GM19468 (cell line): ENCODE results near the gene BRD9.
"Not testable (repeated sequence)": the region's sequence is repeated elsewhere in the genome, so short reads cannot be mapped to it uniquely, and the experiment has no call there.

Experiments used
- ATAC-seq: cut with Tn5 transposase; IDR thresholded peaks from one replicate; pipeline ENCODE4 v1.9.1; 2021; ENCODE audit warnings: mild to moderate bottlenecking, moderate library complexity, moderate number of reproducible peaks; ENCODE audit not compliant: unreplicated experiment; ENCODE audit errors: extremely low read depth

BRD9 gene

GRCh38 chr5:881551-881935 lies 11.1 kb downstream of the BRD9 start:
- ATAC-seq = no peak

GRCh38 chr5:880816-881550 lies 11.6 kb downstream of the BRD9 start:
- ATAC-seq = no peak

- ATAC-seq = not testable (repeated sequence)
These were observed 13.9 kb downstream of the BRD9 start for GRCh38 chr5:878677-879076.

GRCh38 chr5:878125-878524 lies 14.5 kb downstream of the BRD9 start:
- ATAC-seq = no peak

GRCh38 chr5:876398-877365 lies 15.9 kb downstream of the BRD9 start:
- no peak for ATAC-seq

- no peak for ATAC-seq
These were observed 16.7 kb downstream of the BRD9 start for GRCh38 chr5:875931-876330.

GRCh38 chr5:873328-873727 lies 19.3 kb downstream of the BRD9 start:
- peak; percentile 46 for ATAC-seq

- no peak for ATAC-seq
These were observed 20.3 kb downstream of the BRD9 start for GRCh38 chr5:872301-872700.

GRCh38 chr5:871596-872298 lies 20.9 kb downstream of the BRD9 start:
- ATAC-seq = no peak

- ATAC-seq = no peak
These were observed 21.6 kb downstream of the BRD9 start for GRCh38 chr5:870956-871355.

GRCh38 chr5:868428-869135 lies 24.0 kb downstream of the BRD9 start:
- no peak for ATAC-seq

GRCh38 chr5:867300-867870 lies 25.2 kb downstream of the BRD9 start:
- ATAC-seq = no peak

GRCh38 chr5:865771-866170 lies 26.8 kb downstream of the BRD9 start:
- no peak for ATAC-seq

GRCh38 chr5:865168-865521 lies 27.5 kb downstream of the BRD9 start:
- ATAC-seq = no peak

GRCh38 chr5:864492-865167 lies 28.0 kb downstream of the BRD9 start:
- no peak for ATAC-seq

GRCh38 chr5:863244-863805 lies 29.3 kb downstream of the BRD9 start:
- ATAC-seq = no peak

- no peak for ATAC-seq
These were observed 30.0 kb downstream of the BRD9 start for GRCh38 chr5:862367-863243.
